ENCODE measurements around the gene KITLG. TPM values are rescaled to one million over a fixed set of nuclear protein-coding genes. Genes with fewer than 3 reads are reported as not detected.

KITLG gene
- total and polyA plus RNA-seq, 9 donors = 5.0 to 22.6 (median 9.5) TPM

GRCh38 chr12:88575361-88575970 lies 4.8 kb downstream of the KITLG start:
- no peak for DNase-seq
- H3K27me3 ChIP-seq = no peaks in the 10 kb centered on the region
- H3K27ac ChIP-seq = peak overlapping the region in 1 of 2 donors; percentile 1
- intact Hi-C loops (cut with DNase I) = no loop called here
- H3K9me3 ChIP-seq = no peaks in the 10 kb centered on the region
- H3K36me3 ChIP-seq = no peaks in the 10 kb centered on the region
- 16 to 35% (median 17%) methylated on average over 2 of the region's 2 CpGs for WGBS, 3 donors
- TF ChIP-seq EP300 (IDR thresholded peaks at IDR 0.05) (no peak), POLR2A (IDR thresholded peaks at IDR 0.05) (no peak)
- TF ChIP-seq, protein P1, sequence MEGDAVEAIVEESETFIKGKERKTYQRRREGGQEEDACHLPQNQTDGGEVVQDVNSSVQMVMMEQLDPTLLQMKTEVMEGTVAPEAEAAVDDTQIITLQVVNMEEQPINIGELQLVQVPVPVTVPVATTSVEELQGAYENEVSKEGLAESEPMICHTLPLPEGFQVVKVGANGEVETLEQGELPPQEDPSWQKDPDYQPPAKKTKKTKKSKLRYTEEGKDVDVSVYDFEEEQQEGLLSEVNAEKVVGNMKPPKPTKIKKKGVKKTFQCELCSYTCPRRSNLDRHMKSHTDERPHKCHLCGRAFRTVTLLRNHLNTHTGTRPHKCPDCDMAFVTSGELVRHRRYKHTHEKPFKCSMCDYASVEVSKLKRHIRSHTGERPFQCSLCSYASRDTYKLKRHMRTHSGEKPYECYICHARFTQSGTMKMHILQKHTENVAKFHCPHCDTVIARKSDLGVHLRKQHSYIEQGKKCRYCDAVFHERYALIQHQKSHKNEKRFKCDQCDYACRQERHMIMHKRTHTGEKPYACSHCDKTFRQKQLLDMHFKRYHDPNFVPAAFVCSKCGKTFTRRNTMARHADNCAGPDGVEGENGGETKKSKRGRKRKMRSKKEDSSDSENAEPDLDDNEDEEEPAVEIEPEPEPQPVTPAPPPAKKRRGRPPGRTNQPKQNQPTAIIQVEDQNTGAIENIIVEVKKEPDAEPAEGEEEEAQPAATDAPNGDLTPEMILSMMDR (IDR thresholded peaks at IDR 0.05) = no peak
- peaks cover 14% of the 10 kb centered on the region for H3K4me1 ChIP-seq (ENCODE audit: insufficient read depth)
- H3K4me3 ChIP-seq = no peak overlapping the region

DNA sequence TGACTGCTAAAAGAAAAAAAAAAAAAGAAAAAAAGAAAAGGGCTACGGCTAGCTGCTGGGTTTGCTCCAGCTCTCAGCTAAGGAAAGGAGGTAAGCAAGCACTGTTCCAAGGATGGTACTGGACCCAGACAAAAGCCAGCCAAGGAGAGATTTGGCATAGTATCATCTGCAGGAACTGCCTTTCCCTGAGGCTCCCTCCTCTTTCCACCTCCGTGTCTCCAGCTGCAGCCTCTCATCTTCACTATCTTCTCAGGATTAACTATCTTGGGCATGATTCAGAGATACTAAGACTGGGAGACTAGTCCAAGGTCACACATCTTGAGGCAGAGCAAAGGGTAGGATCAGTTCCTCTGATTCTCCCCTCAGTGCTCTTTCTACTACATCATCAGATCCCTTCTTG lies 6.0 kb downstream of the KITLG start:
- TF ChIP-seq, protein P1 (IDR thresholded peaks at IDR 0.05) = no peak
- TF ChIP-seq EP300 (IDR thresholded peaks at IDR 0.05) (no peak), POLR2A (IDR thresholded peaks at IDR 0.05) (no peak)
- Histone ChIP-seq H3K36me3 (no peaks in the 10 kb centered on the region), H3K4me1 (ENCODE audit: insufficient read depth) (peaks cover 14% of the 10 kb centered on the region), H3K27me3 (no peaks in the 10 kb centered on the region), H3K9me3 (no peaks in the 10 kb centered on the region), H3K27ac (no peak overlapping the region), H3K4me3 (no peak overlapping the region)
- DNase-seq = peak in 1 of 5 donors; percentile 18
- intact Hi-C loops (cut with DNase I) = no loop called here
- WGBS, 3 donors = 6 to 14% (median 12%) methylated on average over 2 of the region's 2 CpGs

DNA sequence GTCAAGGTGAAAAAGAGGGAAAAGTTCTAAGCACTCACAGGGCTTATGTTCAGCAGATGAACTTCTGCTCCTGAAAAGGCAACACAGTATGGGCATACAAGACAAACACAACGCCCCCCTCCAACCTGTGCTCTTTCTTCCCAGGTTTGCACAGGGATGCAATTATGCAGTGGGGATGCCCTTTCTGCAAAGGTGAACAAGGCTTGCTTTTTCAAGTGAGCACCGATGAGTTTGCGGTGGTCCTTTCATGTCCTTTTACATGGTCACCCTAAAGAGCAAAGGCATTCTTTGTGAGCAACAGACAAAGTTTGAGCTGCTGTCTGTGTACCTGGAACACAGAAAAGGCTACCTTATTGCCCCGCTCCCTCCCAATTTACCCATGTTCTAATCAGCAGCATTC lies 6.7 kb downstream of the KITLG start:
- H3K4me3 ChIP-seq = no peak overlapping the region
- TF ChIP-seq EP300 (IDR thresholded peaks at IDR 0.05) (no peak), POLR2A (IDR thresholded peaks at IDR 0.05) (no peak)
- TF ChIP-seq, protein P1 (IDR thresholded peaks at IDR 0.05) = no peak
- no peaks in the 10 kb centered on the region for H3K27me3 ChIP-seq
- WGBS, 3 donors = 97 to 98% (median 97%) methylated on average over 4 of the region's 4 CpGs
- no peak for DNase-seq
- no peaks in the 10 kb centered on the region for H3K9me3 ChIP-seq
- no peak overlapping the region for H3K27ac ChIP-seq
- H3K36me3 ChIP-seq = no peaks in the 10 kb centered on the region
- intact Hi-C loops (cut with DNase I) = no loop called here
- peaks cover 14% of the 10 kb centered on the region for H3K4me1 ChIP-seq (ENCODE audit: insufficient read depth)

GRCh38 chr12:88572781-88573549 lies 7.3 kb downstream of the KITLG start:
- WGBS, 3 donors = 43 to 47% (median 45%) methylated on average over 4 of the region's 4 CpGs
- Histone ChIP-seq H3K27me3 (no peaks in the 10 kb centered on the region), H3K4me3 (no peak overlapping the region), H3K4me1 (ENCODE audit: insufficient read depth) (peaks cover 13% of the 10 kb centered on the region), H3K27ac (no peak overlapping the region), H3K9me3 (no peaks in the 10 kb centered on the region), H3K36me3 (no peaks in the 10 kb centered on the region)
- no peak for DNase-seq
- TF ChIP-seq EP300 (IDR thresholded peaks at IDR 0.05) = no peak
- no peak for TF ChIP-seq POLR2A (IDR thresholded peaks at IDR 0.05)
- TF ChIP-seq, protein P1 (IDR thresholded peaks at IDR 0.05) = no peak
- intact Hi-C loops (cut with DNase I) = no loop called here

Measured in ovary (tissue), 9 donors.